ENCODE measurements around the gene KMT2B.

KMT2B gene

DNA sequence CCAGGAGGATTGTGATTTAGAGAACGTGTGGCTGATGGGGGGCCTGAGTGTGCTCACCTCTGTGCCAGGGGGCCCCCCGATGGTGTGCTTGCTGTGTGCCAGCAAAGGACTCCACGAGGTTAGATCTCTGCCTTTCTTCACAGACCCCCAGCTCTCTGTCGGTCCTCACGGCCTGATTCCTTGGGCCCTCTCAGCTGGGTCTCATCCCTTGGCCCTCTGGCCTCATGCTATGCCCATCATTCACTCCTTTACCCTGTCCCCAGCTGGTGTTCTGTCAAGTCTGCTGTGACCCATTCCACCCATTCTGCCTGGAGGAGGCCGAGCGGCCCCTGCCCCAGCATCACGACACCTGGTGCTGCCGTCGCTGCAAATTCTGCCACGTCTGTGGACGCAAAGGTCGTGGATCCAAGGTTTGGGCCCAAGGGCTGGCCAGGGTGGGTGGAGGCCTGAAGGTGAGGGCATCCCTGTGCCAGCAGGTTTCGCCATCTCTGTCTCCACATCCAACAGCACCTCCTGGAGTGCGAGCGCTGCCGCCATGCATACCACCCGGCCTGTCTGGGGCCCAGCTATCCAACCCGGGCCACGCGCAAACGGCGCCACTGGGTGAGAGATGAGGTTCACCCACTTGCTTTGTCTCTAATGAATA lies 7.5 kb downstream of the KMT2B start:
- Histone ChIP-seq H3K4me1 (ENCODE audit: low read length) (no peaks in the 10 kb centered on the region), H3K27me3 (ENCODE audit: low read depth, low read length) (no peaks in the 10 kb centered on the region), H3K9ac (ENCODE audit: low read length) (no peak overlapping the region), H3K4me2 (ENCODE audit: low read length) (no peak overlapping the region), H3K79me2 (ENCODE audit: low read length) (peaks cover 10% of the 10 kb centered on the region; the same call in 1 of the 2 replicates), H3K4me3 (ENCODE audit: low read length) (no peak overlapping the region), H2AFZ (ENCODE audit: low read depth, low read length) (no peak overlapping the region), H3K9me3 (ENCODE audit: insufficient read depth, low read length) (no peaks in the 10 kb centered on the region), H4K20me1 (ENCODE audit: insufficient read depth, low read length) (peaks cover 4% of the 10 kb centered on the region), H3K27ac (ENCODE audit: low read length) (no peak overlapping the region), H3K36me3 (replicated peaks; ENCODE audit: low read depth, low read length) (peaks cover 80% of the 10 kb centered on the region)
- TF ChIP-seq CTCF (IDR thresholded peaks at IDR 0.05; ENCODE audit: low read depth, low read length): no peak
- TF ChIP-seq EZH2phosphoT487 (IDR thresholded peaks at IDR 0.05; ENCODE audit: low read depth): no peak

DNA sequence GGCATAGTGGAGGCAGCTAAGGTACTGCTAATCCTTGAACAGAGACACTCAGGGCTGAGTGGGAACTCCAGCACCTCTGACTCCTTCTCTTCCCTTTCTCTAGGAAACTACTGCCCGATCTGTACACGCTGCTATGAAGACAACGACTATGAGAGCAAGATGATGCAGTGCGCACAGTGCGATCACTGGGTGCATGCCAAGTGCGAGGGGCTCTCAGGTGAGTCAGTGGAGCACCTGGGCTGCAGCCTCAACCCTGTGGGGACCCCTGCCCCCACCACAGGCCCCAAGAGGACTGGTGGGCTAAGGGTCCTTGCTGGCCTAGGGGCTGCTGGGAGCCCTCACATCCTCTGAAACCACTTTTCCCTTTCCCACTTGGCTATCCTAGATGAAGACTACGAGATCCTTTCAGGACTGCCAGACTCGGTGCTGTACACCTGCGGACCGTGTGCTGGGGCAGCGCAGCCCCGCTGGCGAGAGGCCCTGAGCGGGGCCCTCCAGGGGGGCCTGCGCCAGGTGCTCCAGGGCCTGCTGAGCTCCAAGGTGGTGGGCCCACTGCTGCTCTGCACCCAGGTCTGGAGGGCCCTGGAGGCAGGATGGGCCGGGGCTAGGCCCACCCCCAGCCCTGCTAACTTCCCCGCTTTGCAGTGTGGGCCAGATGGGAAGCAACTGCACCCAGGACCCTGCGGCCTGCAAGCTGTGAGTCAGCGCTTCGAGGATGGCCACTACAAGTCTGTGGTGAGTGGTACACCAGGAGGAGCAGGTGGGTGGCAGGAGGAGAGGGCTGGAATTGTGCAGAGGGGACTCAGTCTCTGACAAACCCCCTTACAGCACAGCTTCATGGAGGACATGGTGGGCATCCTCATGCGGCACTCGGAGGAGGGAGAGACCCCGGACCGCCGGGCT lies 9.5 kb downstream of the KMT2B start:
- Histone ChIP-seq H3K36me3 (replicated peaks; ENCODE audit: low read depth, low read length) (peaks cover 83% of the 10 kb centered on the region), H4K20me1 (ENCODE audit: insufficient read depth, low read length) (peaks cover 4% of the 10 kb centered on the region), H3K9me3 (ENCODE audit: insufficient read depth, low read length) (no peaks in the 10 kb centered on the region), H3K4me3 (ENCODE audit: low read length) (no peak overlapping the region), H3K27ac (ENCODE audit: low read length) (no peak overlapping the region), H3K9ac (ENCODE audit: low read length) (no peak overlapping the region), H3K27me3 (ENCODE audit: low read depth, low read length) (no peaks in the 10 kb centered on the region), H3K4me1 (ENCODE audit: low read length) (no peaks in the 10 kb centered on the region), H3K79me2 (ENCODE audit: low read length) (no peaks in the 10 kb centered on the region), H2AFZ (ENCODE audit: low read depth, low read length) (no peak overlapping the region), H3K4me2 (ENCODE audit: low read length) (no peak overlapping the region)
- TF ChIP-seq EZH2phosphoT487 (IDR thresholded peaks at IDR 0.05; ENCODE audit: low read depth) (no peak), CTCF (IDR thresholded peaks at IDR 0.05; ENCODE audit: low read depth, low read length) (no peak)

DNA sequence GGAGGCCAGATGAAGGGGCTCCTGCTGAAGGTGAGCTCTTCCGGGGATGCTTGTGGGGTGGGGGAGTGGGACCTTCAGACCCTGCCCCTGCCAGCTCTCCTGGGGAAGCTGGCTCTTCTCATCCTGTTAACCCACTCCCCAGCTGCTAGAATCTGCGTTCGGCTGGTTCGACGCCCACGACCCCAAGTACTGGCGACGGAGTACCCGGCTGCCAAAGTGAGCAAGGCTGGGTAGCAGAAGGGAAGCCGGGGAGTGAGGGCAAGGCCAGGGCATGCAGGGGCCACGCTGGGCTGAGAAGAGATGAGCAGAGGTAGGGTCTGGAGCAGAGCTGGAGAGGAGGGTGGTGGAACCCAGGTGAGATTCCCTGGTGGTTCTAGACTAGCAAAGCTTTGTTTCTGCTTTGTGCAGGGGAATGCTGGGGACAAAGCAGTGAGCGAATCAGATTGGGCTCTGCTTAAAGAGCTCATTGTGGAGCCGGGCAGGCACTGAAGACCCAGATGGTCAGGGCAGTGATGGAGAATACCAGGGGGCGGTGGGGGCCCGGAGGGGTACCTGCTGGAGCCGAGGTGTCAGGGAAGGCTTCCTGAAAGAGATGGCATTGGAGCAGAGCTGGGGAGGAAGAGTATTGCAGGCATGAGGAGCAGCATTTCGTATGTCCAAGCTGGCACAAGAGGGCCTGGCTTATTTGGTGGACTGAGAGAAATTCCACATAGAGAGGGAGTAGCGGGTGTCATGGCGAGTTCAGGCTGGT lies 10.3 kb downstream of the KMT2B start:
- H3K27ac ChIP-seq (ENCODE audit: low read length): no peak overlapping the region
- no peak for TF ChIP-seq CTCF (IDR thresholded peaks at IDR 0.05; ENCODE audit: low read depth, low read length)
- TF ChIP-seq EZH2phosphoT487 (IDR thresholded peaks at IDR 0.05; ENCODE audit: low read depth): no peak
- no peaks in the 10 kb centered on the region for H3K27me3 ChIP-seq (ENCODE audit: low read depth, low read length)
- no peaks in the 10 kb centered on the region for H3K79me2 ChIP-seq (ENCODE audit: low read length)
- H3K4me2 ChIP-seq (ENCODE audit: low read length): no peak overlapping the region
- no peaks in the 10 kb centered on the region for H3K4me1 ChIP-seq (ENCODE audit: low read length)
- H4K20me1 ChIP-seq (ENCODE audit: insufficient read depth, low read length): peaks cover 2% of the 10 kb centered on the region
- H3K4me3 ChIP-seq (ENCODE audit: low read length): no peak overlapping the region
- H2AFZ ChIP-seq (ENCODE audit: low read depth, low read length): no peak overlapping the region
- H3K9me3 ChIP-seq (ENCODE audit: insufficient read depth, low read length): no peaks in the 10 kb centered on the region
- peaks cover 79% of the 10 kb centered on the region for H3K36me3 ChIP-seq (replicated peaks; ENCODE audit: low read depth, low read length)
- no peak overlapping the region for H3K9ac ChIP-seq (ENCODE audit: low read length)

DNA sequence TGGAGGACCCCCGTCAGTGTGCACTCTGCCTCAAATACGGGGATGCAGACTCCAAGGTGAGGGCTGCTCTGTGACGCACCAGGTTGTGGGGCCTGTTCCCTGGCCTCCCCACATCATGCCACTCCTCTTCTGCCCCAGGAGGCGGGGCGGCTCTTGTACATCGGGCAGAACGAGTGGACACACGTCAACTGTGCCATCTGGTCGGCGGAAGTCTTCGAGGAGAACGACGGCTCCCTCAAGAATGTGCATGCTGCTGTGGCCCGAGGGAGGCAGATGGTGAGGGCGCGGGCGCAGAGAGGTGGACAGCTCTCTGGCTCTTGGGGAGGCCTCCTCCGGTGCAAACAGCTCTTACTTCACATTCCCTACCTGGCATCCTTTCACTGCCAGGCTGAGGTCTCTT lies 11.2 kb downstream of the KMT2B start:
- Histone ChIP-seq H3K36me3 (replicated peaks; ENCODE audit: low read depth, low read length) (peaks cover 78% of the 10 kb centered on the region), H3K4me2 (ENCODE audit: low read length) (no peak overlapping the region), H3K9ac (ENCODE audit: low read length) (no peak overlapping the region), H2AFZ (ENCODE audit: low read depth, low read length) (no peak overlapping the region), H3K27ac (ENCODE audit: low read length) (no peak overlapping the region), H3K79me2 (ENCODE audit: low read length) (no peaks in the 10 kb centered on the region), H3K27me3 (ENCODE audit: low read depth, low read length) (no peaks in the 10 kb centered on the region), H3K4me1 (ENCODE audit: low read length) (no peaks in the 10 kb centered on the region), H3K9me3 (ENCODE audit: insufficient read depth, low read length) (no peaks in the 10 kb centered on the region), H3K4me3 (ENCODE audit: low read length) (no peak overlapping the region), H4K20me1 (ENCODE audit: insufficient read depth, low read length) (no peaks in the 10 kb centered on the region; the same call in 1 of the 2 replicates)
- TF ChIP-seq EZH2phosphoT487 (IDR thresholded peaks at IDR 0.05; ENCODE audit: low read depth) (no peak), CTCF (IDR thresholded peaks at IDR 0.05; ENCODE audit: low read depth, low read length) (no peak)

All from OCI-LY3 (cell line).